Measurements from ENCODE around the gene PDE6B. TPM values are rescaled to one million over a fixed set of nuclear protein-coding genes. Genes with fewer than 3 reads are reported as not detected.
"Not testable (repeated sequence)": the region's sequence is repeated elsewhere in the genome, so short reads cannot be mapped to it uniquely, and the experiment has no call there.

Gene PDE6B
- total and polyA plus RNA-seq, 2 experiments from 2014 or later: 43.1 to 48.1 TPM

DNA sequence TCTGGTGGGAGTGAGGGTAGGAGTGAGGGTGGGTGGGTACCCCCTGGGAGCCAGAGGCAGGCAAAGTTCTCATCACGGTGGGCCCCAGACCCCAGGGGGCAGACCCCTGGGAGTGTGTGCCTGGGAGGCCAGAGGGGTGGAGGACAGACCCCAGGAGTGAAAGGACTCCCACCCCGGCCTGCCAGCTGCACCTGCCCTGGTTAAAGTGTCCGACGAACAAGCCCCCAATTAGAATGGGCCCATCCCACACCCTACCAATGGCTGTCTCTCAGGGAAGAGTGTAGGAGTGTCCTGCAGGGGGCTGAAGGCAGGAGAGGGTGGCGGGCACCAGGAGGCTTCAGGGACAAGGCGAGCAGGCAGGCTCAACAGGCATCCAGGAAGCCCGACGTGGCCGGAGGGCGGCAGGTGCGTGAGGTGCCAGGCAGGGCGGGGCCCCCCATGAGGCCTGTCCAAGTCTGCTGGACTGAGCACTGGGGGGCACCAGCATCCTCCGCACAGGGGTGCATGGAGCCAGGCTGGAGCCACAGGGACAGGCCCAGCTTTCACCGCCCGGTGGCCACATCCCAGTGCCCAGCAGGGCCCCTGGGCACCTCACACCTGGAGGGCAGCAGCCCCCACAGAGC is 8.7 kb downstream of the PDE6B start:
- no peaks in the 10 kb centered on the region for H3K36me3 ChIP-seq
- H3K4me3 ChIP-seq: no peak overlapping the region
- no peak for DNase-seq (ENCODE audit: low read depth in 1 of 2, low spot score in 1 of 2)

DNA sequence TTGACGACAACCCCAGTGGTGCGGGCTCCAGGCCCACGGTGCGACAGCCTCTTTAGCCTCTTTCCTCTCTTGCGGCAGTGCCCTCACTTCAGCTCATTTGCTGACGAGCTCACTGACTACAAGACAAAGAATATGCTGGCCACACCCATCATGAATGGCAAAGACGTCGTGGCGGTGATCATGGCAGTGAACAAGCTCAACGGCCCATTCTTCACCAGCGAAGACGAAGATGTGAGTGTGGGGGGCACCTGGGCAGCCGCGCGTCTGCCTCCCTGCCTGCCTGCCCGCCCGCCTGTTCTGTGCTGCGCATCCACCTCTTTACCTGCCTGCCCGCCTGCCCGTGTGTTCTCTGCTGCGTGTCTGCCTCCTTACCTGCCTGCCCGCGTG is 9.2 kb downstream of the PDE6B start:
- TF ChIP-seq, protein P1, sequence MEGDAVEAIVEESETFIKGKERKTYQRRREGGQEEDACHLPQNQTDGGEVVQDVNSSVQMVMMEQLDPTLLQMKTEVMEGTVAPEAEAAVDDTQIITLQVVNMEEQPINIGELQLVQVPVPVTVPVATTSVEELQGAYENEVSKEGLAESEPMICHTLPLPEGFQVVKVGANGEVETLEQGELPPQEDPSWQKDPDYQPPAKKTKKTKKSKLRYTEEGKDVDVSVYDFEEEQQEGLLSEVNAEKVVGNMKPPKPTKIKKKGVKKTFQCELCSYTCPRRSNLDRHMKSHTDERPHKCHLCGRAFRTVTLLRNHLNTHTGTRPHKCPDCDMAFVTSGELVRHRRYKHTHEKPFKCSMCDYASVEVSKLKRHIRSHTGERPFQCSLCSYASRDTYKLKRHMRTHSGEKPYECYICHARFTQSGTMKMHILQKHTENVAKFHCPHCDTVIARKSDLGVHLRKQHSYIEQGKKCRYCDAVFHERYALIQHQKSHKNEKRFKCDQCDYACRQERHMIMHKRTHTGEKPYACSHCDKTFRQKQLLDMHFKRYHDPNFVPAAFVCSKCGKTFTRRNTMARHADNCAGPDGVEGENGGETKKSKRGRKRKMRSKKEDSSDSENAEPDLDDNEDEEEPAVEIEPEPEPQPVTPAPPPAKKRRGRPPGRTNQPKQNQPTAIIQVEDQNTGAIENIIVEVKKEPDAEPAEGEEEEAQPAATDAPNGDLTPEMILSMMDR (IDR thresholded peaks at IDR 0.05; ENCODE audit: low read depth, low read length): no peak
- Histone ChIP-seq H3K4me3 (no peak overlapping the region), H3K9me3 (ENCODE audit: low read depth) (no peaks in the 10 kb centered on the region), H3K36me3 (no peaks in the 10 kb centered on the region), H3K27ac (no peak overlapping the region), H3K4me1 (ENCODE audit: low read depth) (no peaks in the 10 kb centered on the region), H3K27me3 (no peaks in the 10 kb centered on the region)
- no peak for DNase-seq (ENCODE audit: low read depth in 1 of 2, low spot score in 1 of 2)

More for the DNA sequence above, 8.7 kb downstream of the PDE6B start:
- Histone ChIP-seq H3K4me1 (ENCODE audit: low read depth) (no peaks in the 10 kb centered on the region), H3K27ac (no peak overlapping the region), H3K27me3 (no peaks in the 10 kb centered on the region), H3K9me3 (ENCODE audit: low read depth) (no peaks in the 10 kb centered on the region)
- TF ChIP-seq, protein P1 (IDR thresholded peaks at IDR 0.05; ENCODE audit: low read depth, low read length): no peak

DNA sequence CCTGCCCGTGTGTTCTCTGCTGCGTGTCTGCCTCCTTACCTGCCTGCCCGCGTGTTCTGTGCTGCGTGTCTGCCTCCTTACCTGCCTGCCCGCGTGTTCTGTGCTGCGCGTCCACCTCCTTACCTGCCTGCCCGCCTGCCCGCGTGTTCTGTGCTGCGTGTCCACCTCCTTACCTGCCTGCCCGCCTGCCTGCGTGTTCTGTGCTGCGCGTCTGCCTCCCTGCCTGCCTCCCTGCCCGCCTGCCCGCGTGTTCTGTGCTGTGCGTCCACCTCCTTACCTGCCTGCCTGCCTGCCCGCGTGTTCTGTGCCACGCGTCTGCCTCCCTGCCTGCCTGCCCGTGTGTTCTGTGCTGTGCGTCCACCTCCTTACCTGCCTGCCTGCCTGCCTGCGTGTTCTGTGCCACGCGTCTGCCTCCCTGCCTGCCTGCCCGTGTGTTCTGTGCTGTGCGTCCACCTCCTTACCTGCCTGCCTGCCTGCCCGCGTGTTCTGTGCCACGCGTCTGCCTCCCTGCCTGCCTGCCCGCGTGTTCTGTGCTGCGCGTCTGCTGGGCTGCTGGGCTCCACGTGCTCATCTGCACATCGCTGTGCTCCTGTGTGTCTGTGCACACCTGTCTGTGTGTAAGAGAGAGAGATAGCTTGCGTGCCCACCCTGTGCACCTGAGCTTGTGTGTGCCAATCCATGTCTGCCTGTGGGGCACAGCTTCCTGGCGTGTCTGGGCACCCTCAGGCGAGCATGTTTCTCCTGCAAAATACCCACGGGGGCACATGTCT is 9.9 kb downstream of the PDE6B start:
- H3K4me3 ChIP-seq; H3K27me3 ChIP-seq; H3K4me1 ChIP-seq (ENCODE audit: low read depth); H3K27ac ChIP-seq; H3K9me3 ChIP-seq (ENCODE audit: low read depth); DNase-seq (ENCODE audit: low read depth in 1 of 2, low spot score in 1 of 2); H3K36me3 ChIP-seq: not testable (repeated sequence)

DNA sequence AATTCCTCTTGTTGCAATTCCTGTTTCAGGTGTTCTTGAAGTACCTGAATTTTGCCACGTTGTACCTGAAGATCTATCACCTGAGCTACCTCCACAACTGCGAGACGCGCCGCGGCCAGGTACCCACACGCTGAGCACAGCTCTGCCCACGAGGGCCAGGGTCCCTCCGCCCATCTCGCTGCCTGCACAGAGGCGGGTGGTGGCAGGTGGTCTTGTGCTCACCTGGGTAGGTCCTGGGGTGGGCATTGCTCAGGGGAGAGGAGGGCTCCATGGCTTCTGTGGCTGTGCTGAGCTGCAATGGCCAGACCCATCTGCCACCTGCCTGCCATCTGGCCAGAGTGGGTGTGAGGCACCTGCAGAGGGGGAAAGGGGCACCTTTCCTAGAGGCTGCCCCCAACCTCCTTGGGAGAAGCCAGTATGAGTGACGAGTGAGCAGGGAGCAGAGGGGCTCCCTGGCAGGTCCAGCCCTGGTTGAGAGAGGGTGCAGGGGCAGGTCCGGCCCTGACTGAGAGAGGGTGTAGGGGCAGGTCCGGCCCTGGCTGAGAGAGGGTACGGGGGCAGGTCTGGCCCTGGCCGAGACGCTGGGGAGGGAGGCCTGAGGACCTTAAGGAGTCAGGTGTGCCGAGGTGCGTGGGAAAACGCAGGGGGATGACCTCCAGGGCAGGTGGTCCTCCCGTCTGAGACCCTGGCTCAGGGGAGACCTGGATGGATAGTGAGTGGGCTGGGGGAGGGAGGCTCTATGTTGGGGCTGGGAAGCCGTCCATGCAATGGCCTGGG is 10.7 kb downstream of the PDE6B start:
- TF ChIP-seq, protein P1 (IDR thresholded peaks at IDR 0.05; ENCODE audit: low read depth, low read length): no peak
- H3K4me3 ChIP-seq: no peak overlapping the region
- H3K9me3 ChIP-seq (ENCODE audit: low read depth): no peaks in the 10 kb centered on the region
- H3K27ac ChIP-seq: no peak overlapping the region
- H3K4me1 ChIP-seq (ENCODE audit: low read depth): no peaks in the 10 kb centered on the region
- H3K27me3 ChIP-seq: no peaks in the 10 kb centered on the region
- DNase-seq (ENCODE audit: low read depth in 1 of 2, low spot score in 1 of 2): no peak
- no peaks in the 10 kb centered on the region for H3K36me3 ChIP-seq

DNA sequence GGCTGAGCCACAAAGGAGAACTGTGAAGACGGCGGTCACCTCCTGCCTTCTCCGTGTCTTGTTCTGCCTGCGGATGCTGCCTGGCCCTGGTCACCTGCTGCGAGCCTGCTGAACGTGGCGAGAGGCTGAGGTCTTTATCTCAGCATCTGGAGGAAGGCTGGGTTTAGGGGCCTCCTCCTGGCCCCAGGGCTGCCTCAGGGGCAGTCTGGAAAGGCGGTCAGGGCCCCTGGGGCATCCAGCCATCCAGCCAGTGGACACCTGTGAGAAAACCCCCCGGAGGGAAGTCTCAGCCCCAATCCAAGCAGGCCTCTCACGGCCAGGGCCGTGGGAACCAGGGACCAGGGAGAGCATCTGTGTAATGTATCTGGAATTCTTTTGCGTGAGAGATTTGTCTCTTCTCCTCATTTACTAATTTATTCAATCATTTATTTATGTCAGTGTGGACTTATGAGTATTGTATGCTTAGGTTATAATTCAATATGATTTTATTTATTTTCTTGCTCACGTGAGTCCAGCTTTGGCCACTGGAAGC is 11.3 kb downstream of the PDE6B start:
- H3K4me3 ChIP-seq: no peak overlapping the region
- TF ChIP-seq, protein P1 (IDR thresholded peaks at IDR 0.05; ENCODE audit: low read depth, low read length): no peak
- H3K36me3 ChIP-seq: no peaks in the 10 kb centered on the region
- H3K9me3 ChIP-seq (ENCODE audit: low read depth): no peaks in the 10 kb centered on the region
- H3K4me1 ChIP-seq (ENCODE audit: low read depth): no peaks in the 10 kb centered on the region
- H3K27me3 ChIP-seq: no peaks in the 10 kb centered on the region
- H3K27ac ChIP-seq: no peak overlapping the region
- DNase-seq (ENCODE audit: low read depth in 1 of 2, low spot score in 1 of 2): no peak
